Loucy (cell line): ENCODE data around the gene MDM4.
"Not testable (repeated sequence)": the region's sequence is repeated elsewhere in the genome, so short reads cannot be mapped to it uniquely, and the experiment has no call there.

ENCODE experiments used
- H2AFZ ChIP-seq: fragments of 200-600 bp; sonication (generic); 2 replicates; pipeline ENCODE4 v1.6.0; 2016; ENCODE audit warnings: antibody characterized with exemption, mild to moderate bottlenecking, low read length, moderate library complexity
- H3F3A ChIP-seq: fragments of 200-600 bp; 2 replicates; pipeline ENCODE4 v1.6.0; 2016; ENCODE audit warnings: antibody characterized with exemption, low read depth, mild to moderate bottlenecking
- H3K27me3 ChIP-seq: fragments of 200-600 bp; sonication (generic); 2 replicates; pipeline ENCODE4 v1.6.1; 2014; ENCODE audit warnings: low read length, mild to moderate bottlenecking; ENCODE audit not compliant: insufficient read depth, poor library complexity, severe bottlenecking
- H3K36me3 ChIP-seq: fragments of 200-600 bp; sonication (generic); 2 replicates; pipeline ENCODE4 v1.6.1; 2016; ENCODE audit warnings: low read length; ENCODE audit not compliant: insufficient read depth
- H3K4me1 ChIP-seq: fragments of 200-600 bp; sonication (generic); 2 replicates; pipeline ENCODE4 v1.5.1; 2014; ENCODE audit warnings: low read length, mild to moderate bottlenecking; ENCODE audit not compliant: insufficient read depth, poor library complexity, severe bottlenecking
- H3K4me2 ChIP-seq: fragments of 200-600 bp; sonication (generic); 2 replicates; pipeline ENCODE4 v1.6.0; 2014; ENCODE audit warnings: antibody characterized with exemption, low read length, low read depth, mild to moderate bottlenecking; ENCODE audit not compliant: poor library complexity, severe bottlenecking
- H3K4me3 ChIP-seq: fragments of 200-600 bp; sonication (generic); 2 replicates; pipeline ENCODE4 v1.5.1; 2014; ENCODE audit warnings: low read length, mild to moderate bottlenecking, mixed read lengths; ENCODE audit not compliant: poor library complexity, severe bottlenecking
- H3K79me2 ChIP-seq: fragments of 200-600 bp; sonication (generic); 2 replicates; pipeline ENCODE4 v1.6.1; 2014; ENCODE audit warnings: low read length; ENCODE audit not compliant: insufficient read depth
- H3K9ac ChIP-seq: fragments of 200-600 bp; sonication (generic); 2 replicates; pipeline ENCODE4 v1.6.0; 2014; ENCODE audit warnings: mild to moderate bottlenecking, low read depth, low read length, moderate library complexity; ENCODE audit not compliant: poor library complexity, severe bottlenecking
- H3K9me2 ChIP-seq: fragments of 200-600 bp; sonication (generic); replicated peaks from 2 replicates; pipeline ENCODE4 v1.6.1; 2016; ENCODE audit warnings: low read depth, low read length, mixed read lengths
- H3K9me3 ChIP-seq: fragments of 200-600 bp; sonication (generic); 2 replicates; pipeline ENCODE4 v1.6.1; 2014; ENCODE audit warnings: mild to moderate bottlenecking, antibody characterized with exemption, low read length, low read depth; ENCODE audit not compliant: insufficient read depth
- H4K20me1 ChIP-seq: fragments of 200-600 bp; sonication (generic); 2 replicates; pipeline ENCODE4 v1.6.0; 2014; ENCODE audit warnings: antibody characterized with exemption, low read length, mild to moderate bottlenecking; ENCODE audit not compliant: insufficient read depth, poor library complexity, severe bottlenecking
- CTCF ChIP-seq: fragments of 200-600 bp; sonication (generic); conservative IDR thresholded peaks from 2 replicates; pipeline ENCODE4 v1.5.1; 2014; ENCODE audit warnings: mild to moderate bottlenecking, antibody characterized with exemption, low read length
- EZH2phosphoT487 ChIP-seq: fragments of 200-600 bp; IDR thresholded peaks from 2 replicates; pipeline ENCODE4 v1.6.1; 2018; ENCODE audit warnings: antibody characterized with exemption, mild to moderate bottlenecking, moderate library complexity, borderline replicate concordance

Gene MDM4

GRCh38 chr1:204520834-204521709 lies 4.9 kb downstream of the MDM4 start:
- H3K79me2 ChIP-seq, result peaks cover 94% of the 10 kb centered on the region
- peaks cover 51% of the 10 kb centered on the region for H3K4me1 ChIP-seq
- H3K9me3 ChIP-seq, result no peaks in the 10 kb centered on the region; the same call in 1 of the 2 replicates
- H3K27me3 ChIP-seq, result no peaks in the 10 kb centered on the region
- H2AFZ ChIP-seq, result no peak overlapping the region
- H3K4me3 ChIP-seq, result peak overlapping the region; percentile 67
- TF ChIP-seq CTCF (no peak), EZH2phosphoT487 (no peak)
- peak overlapping the region; percentile 65 for H3K9ac ChIP-seq
- H4K20me1 ChIP-seq, result peaks cover 30% of the 10 kb centered on the region
- peaks cover 10% of the 10 kb centered on the region; the same call in 1 of the 2 replicates for H3K36me3 ChIP-seq
- H3K4me2 ChIP-seq, result peak overlapping the region; percentile 84
- H3F3A ChIP-seq, result peaks cover 11% of the 10 kb centered on the region; the same call in 1 of the 2 replicates
- no peaks in the 10 kb centered on the region for H3K9me2 ChIP-seq

- H3K9ac ChIP-seq, result peak overlapping the region; percentile 65
- peak overlapping the region; percentile 67 for H3K4me3 ChIP-seq
- not testable (repeated sequence) for H3K9me3 ChIP-seq, H2AFZ ChIP-seq, H3K9me2 ChIP-seq, H3K27me3 ChIP-seq
- peaks cover 50% of the 10 kb centered on the region for H3K4me1 ChIP-seq
- H4K20me1 ChIP-seq, result peaks cover 30% of the 10 kb centered on the region
- peaks cover 89% of the 10 kb centered on the region for H3K79me2 ChIP-seq
- H3K4me2 ChIP-seq, result peak overlapping the region; percentile 84
- peaks cover 19% of the 10 kb centered on the region for H3K36me3 ChIP-seq
- H3F3A ChIP-seq, result peaks cover 11% of the 10 kb centered on the region; the same call in 1 of the 2 replicates
Measured at GRCh38 chr1:204521941-204522521, 5.8 kb downstream of the MDM4 start.

- Histone ChIP-seq H3K9me2 (no peaks in the 10 kb centered on the region), H3K4me2 (peak overlapping the region; percentile 39), H3K79me2 (peaks cover 78% of the 10 kb centered on the region), H3F3A (peaks cover 11% of the 10 kb centered on the region; the same call in 1 of the 2 replicates), H3K9me3 (no peaks in the 10 kb centered on the region; the same call in 1 of the 2 replicates), H3K4me1 (peaks cover 33% of the 10 kb centered on the region), H4K20me1 (peaks cover 22% of the 10 kb centered on the region), H3K36me3 (peaks cover 34% of the 10 kb centered on the region), H3K27me3 (no peaks in the 10 kb centered on the region), H3K9ac (no peak overlapping the region), H2AFZ (no peak overlapping the region), H3K4me3 (no peak overlapping the region)
- no peak for TF ChIP-seq CTCF
- no peak for TF ChIP-seq EZH2phosphoT487
Measured at GRCh38 chr1:204523605-204524215, 7.5 kb downstream of the MDM4 start.
